Left lung (tissue), 10 donors: ENCODE data around the gene PTTG1IP. TPM values are rescaled to one million over a fixed set of nuclear protein-coding genes. Genes with fewer than 3 reads are reported as not detected.

ENCODE experiments used
- ATAC-seq: fragments of 200-7000 bp; cut with Tn5 transposase; one replicate; pipeline ENCODE4 v1.9.1; 2020; ENCODE audit warnings: moderate library complexity
- DNase-seq, 4 donors: peaks; one replicate each; pipeline ENCODE4 v3.0.0-alpha.2; 2013 to 2020
- H3K27ac ChIP-seq, 2 donors: fragments of 200-600 bp; sonication (generic) in 1 of 2; one replicate each; pipeline versions ENCODE4 v1.5.0 to v1.8.0; 2020 to 2021
- H3K27me3 ChIP-seq, 2 donors: fragments of 200-600 bp; sonication (generic) in 1 of 2; one replicate each; pipeline versions ENCODE4 v1.5.0 to v1.8.0; 2020 to 2021
- H3K36me3 ChIP-seq, 2 donors: fragments of 200-600 bp; sonication (generic) in 1 of 2; one replicate each; pipeline versions ENCODE4 v1.5.0 to v1.8.0; 2020 to 2021
- H3K4me1 ChIP-seq, 2 donors: fragments of 200-600 bp; one replicate each; pipeline ENCODE4 v1.8.0; 2021
- H3K4me3 ChIP-seq, 2 donors: fragments of 200-600 bp; sonication (generic) in 1 of 2; one replicate each; pipeline versions ENCODE4 v1.5.0 to v1.8.0; 2020 to 2021; ENCODE audit warnings: mild to moderate bottlenecking in 1 of 2
- H3K9me3 ChIP-seq, 2 donors: fragments of 200-600 bp; sonication (generic) in 1 of 2; one replicate each; pipeline versions ENCODE4 v1.5.0 to v1.8.0; 2020 to 2021
- intact Hi-C, 2 donors: fragments of 100-400 bp; cut with DNase I; formaldehyde crosslinking; loops; one replicate each; pipeline versions ENCODE4 v1.11.2 to v1.14.2; 2022
- polyA plus RNA-seq, 6 donors: library from polyadenylated mRNA; unstranded; fragments of 120-200 nt; gene quantifications; one replicate each; pipeline ENCODE4 v1.2.1, GENCODE V29; 2013; ENCODE audit not compliant: insufficient read length in 6 of 6
- total RNA-seq, 2 donors: library from RNA; stranded (reverse); fragmentation: NEBNext Ultra II Directional; extraction: Animal tissue kit (Norgen Biotek cat#: 25700); gene quantifications; one replicate each; pipeline ENCODE4 v1.2.1, GENCODE V29; 2021
- TF ChIP-seq, protein P1 (sequence below), 2 donors: fragments of 200-600 bp; sonication (generic) in 1 of 2; IDR thresholded peaks; one replicate each; pipeline versions ENCODE4 v1.5.0 to v1.8.0; 2021; ENCODE audit warnings: antibody characterized with exemption in 2 of 2
- donor health status: DM: no; HTN: yes; CAD: no.
- donor health status: DM: no; HTN: no; CAD: no.

Gene PTTG1IP
- total and polyA plus RNA-seq, 8 donors: 195 to 263 (median 217) TPM

DNA sequence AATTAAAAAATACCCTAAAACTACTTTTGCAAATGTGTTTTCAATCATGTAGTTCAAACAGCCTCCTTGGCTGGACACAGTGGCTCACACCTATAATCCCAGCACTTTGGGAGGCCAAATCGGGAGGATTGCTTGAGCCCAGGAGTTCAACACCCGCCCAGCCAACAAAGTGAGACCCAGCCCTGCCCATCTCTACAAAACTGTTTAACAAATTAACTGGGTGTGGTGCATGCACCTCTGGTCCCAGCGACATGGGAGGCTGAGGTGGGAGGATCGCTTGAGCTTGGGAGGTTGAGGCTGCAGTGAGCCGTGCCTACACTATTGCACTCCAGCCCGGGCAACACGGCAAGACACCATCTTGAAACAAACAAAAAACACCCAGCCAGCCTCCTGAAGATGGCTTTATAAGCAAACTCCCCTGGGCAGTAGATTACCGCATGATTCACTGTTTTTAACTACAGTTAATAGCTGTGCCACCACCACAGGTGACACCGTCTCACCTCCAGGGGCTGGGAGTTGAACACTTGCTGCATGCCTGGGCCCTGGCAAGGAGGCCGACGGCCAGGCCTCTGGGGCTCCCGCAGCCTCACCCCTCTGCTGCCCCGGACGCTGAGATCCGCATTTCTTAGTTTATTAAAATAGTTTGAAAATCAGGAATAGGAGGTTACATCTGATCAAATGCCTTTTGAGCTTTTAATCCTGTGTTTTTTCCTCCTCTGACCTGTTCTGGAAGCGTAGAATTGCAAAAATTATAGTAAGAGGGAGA is 16.2 kb downstream of the PTTG1IP start:
- TF ChIP-seq, protein P1, sequence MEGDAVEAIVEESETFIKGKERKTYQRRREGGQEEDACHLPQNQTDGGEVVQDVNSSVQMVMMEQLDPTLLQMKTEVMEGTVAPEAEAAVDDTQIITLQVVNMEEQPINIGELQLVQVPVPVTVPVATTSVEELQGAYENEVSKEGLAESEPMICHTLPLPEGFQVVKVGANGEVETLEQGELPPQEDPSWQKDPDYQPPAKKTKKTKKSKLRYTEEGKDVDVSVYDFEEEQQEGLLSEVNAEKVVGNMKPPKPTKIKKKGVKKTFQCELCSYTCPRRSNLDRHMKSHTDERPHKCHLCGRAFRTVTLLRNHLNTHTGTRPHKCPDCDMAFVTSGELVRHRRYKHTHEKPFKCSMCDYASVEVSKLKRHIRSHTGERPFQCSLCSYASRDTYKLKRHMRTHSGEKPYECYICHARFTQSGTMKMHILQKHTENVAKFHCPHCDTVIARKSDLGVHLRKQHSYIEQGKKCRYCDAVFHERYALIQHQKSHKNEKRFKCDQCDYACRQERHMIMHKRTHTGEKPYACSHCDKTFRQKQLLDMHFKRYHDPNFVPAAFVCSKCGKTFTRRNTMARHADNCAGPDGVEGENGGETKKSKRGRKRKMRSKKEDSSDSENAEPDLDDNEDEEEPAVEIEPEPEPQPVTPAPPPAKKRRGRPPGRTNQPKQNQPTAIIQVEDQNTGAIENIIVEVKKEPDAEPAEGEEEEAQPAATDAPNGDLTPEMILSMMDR (IDR thresholded peaks at IDR 0.05): no peak
- ATAC-seq: no peak
- H3K36me3 ChIP-seq: peaks cover 0 to 96% of the 10 kb centered on the region in 2 donors
- H3K9me3 ChIP-seq: no peaks in the 10 kb centered on the region
- H3K4me3 ChIP-seq: no peak overlapping the region
- peaks cover 0 to 19% of the 10 kb centered on the region in 2 donors for H3K4me1 ChIP-seq
- H3K27ac ChIP-seq: no peak overlapping the region
- H3K27me3 ChIP-seq: no peaks in the 10 kb centered on the region
- DNase-seq: peak in 1 of 4 donors; percentile 49
- intact Hi-C loops: no loop called here

DNA sequence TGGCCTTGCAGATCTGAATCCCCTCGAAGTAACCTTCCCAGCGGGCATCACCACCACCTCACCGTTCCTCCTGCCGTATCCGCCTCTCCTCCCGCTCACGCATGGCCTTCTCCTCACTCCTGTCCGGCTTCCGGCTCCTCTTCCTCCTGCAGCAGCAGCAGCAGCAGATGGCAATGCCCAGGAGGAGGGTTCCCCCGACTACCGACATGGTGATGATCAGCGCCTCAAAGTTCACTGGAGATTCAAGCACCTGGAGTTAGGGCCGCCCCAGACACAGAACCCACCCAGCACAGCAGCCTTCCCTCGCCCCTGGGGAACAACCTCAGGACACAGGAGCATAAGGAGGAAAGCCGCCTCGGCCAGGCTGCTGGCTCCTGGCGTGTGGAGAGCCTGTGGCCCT is 17.4 kb downstream of the PTTG1IP start:
- TF ChIP-seq, protein P1 (IDR thresholded peaks at IDR 0.05): no peak
- no peak for ATAC-seq
- intact Hi-C loops: no loop called here
- DNase-seq: peak in 1 of 4 donors; percentile 60
- H3K27me3 ChIP-seq: no peaks in the 10 kb centered on the region
- H3K36me3 ChIP-seq: peaks cover 0 to 96% of the 10 kb centered on the region in 2 donors
- H3K4me3 ChIP-seq: no peak overlapping the region
- H3K9me3 ChIP-seq: no peaks in the 10 kb centered on the region
- H3K4me1 ChIP-seq: peaks cover 0 to 19% of the 10 kb centered on the region in 2 donors
- no peak overlapping the region for H3K27ac ChIP-seq

DNA sequence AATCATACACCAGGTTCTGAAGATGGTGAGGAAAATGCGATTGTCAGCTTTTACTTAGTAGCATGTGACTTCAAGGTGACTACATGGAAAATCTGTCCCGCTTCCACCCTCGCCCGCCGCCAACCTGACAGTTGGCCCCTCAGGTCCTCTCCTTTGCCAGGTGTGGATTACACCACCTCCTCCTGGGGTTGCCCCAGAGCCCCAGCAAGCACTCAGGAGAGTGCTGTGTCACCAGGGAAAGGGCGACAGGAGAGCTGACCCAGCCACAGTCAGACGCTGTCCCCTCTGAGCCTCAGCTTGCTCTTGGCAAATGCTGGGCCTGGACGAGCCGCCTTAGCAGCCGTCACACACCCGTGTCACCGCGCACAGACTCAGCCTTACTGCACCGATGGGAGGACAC is 17.9 kb downstream of the PTTG1IP start:
- intact Hi-C loops: no loop called here
- TF ChIP-seq, protein P1 (IDR thresholded peaks at IDR 0.05): no peak
- Histone ChIP-seq H3K4me3 (no peak overlapping the region), H3K36me3 (peaks cover 0 to 96% of the 10 kb centered on the region in 2 donors), H3K27me3 (no peaks in the 10 kb centered on the region), H3K9me3 (no peaks in the 10 kb centered on the region), H3K27ac (no peak overlapping the region), H3K4me1 (peaks cover 0 to 19% of the 10 kb centered on the region in 2 donors)
- no peak for ATAC-seq
- peak in 1 of 4 donors; percentile 61 for DNase-seq

DNA sequence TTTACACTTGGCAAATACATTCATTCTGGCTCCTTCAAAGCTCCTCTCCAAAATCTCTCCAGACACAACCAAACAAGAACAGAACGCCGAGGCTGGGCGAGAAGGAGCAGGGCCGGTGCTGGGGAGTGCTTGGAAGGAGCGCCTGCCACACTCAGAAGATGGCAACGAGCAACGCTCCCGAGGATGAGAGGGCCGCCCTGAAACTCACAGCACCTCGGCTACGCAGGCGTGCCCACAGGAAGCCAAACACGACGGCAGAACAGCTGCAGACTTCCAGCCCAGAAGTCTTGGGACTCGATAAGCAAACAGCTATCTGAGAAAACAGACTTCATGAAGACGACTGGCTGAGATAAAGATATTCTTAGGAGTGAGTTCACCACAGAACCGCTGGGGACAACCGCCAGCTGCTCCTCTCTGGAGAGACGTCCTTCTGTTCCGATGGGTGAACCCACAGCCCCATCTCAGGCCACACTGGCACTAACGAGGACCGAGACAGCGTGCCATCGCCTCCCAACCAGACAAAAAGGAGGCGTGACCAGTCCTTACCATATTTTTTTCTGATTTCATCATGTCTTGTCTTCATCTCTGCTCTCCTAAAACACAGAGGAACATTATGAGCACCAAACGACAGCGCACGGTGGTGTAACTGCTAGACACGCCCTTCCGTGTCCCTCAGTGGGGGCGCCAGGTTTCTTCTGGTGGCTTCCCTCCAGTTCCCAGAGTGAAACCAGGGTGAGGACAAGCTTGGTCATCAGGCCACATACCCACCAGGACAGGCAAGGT is 18.6 kb downstream of the PTTG1IP start:
- TF ChIP-seq, protein P1 (IDR thresholded peaks at IDR 0.05): no peak
- ATAC-seq (no peak), DNase-seq (peak in 1 of 4 donors; percentile 63)
- H3K27me3 ChIP-seq: no peaks in the 10 kb centered on the region
- H3K27ac ChIP-seq: no peak overlapping the region
- no peaks in the 10 kb centered on the region for H3K9me3 ChIP-seq
- no peak overlapping the region for H3K4me3 ChIP-seq
- intact Hi-C loops: no loop called here
- H3K4me1 ChIP-seq: peaks cover 0 to 26% of the 10 kb centered on the region in 2 donors
- H3K36me3 ChIP-seq: peaks cover 0 to 96% of the 10 kb centered on the region in 2 donors

DNA sequence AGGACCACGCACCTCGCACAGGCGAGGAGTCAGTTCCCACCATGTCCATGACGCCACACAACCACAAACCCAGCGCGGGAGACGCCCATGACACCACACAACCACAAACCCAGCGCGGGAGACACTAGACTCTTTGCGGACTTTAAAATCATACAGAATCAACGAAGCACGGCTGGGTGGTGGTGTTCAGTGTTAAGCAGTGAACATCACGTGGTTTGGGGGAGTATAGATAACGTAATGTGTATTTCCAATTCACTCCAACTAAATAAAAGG is 19.2 kb downstream of the PTTG1IP start:
- TF ChIP-seq, protein P1 (IDR thresholded peaks at IDR 0.05): no peak
- Histone ChIP-seq H3K27ac (no peak overlapping the region), H3K4me1 (peaks cover 0 to 29% of the 10 kb centered on the region in 2 donors), H3K9me3 (no peaks in the 10 kb centered on the region), H3K27me3 (no peaks in the 10 kb centered on the region), H3K4me3 (no peak overlapping the region), H3K36me3 (peaks cover 0 to 96% of the 10 kb centered on the region in 2 donors)
- intact Hi-C loops: no loop called here
- ATAC-seq: no peak
- DNase-seq: peak in 1 of 4 donors; percentile 26
